Measurements from ENCODE around the gene LCE3D. TPM values are rescaled to one million over a fixed set of nuclear protein-coding genes. Genes with fewer than 3 reads are reported as not detected.
"Not testable (repeated sequence)": the region's sequence is repeated elsewhere in the genome, so short reads cannot be mapped to it uniquely, and the experiment has no call there.

LCE3D gene
- total and polyA plus RNA-seq, 10 of the 15 experiments (the other 5 are each of a cell fraction or from before 2014, with no cell fraction given): 0.27 TPM; not detected in 9

DNA sequence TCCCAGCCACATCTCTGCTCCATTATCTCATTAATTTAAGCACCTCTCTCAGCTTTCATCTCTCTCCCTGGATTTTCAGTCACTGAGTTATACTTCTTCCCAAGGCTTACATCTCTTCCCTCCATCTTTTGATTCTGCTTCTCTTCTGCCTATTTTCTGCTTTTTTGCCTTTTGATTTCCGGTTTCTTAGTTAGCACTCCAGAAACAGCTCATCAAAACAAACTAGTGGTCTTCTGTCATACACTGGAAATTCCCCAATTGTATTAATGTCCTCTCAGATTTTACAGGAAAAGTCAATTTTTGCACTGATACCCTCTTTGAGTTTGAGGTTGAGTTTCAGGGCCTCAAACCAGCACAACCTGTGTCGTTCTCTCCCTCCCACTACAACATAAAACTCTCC, 15.2 kb downstream of the LCE3D start (continued):
- TF ChIP-seq, protein P1, sequence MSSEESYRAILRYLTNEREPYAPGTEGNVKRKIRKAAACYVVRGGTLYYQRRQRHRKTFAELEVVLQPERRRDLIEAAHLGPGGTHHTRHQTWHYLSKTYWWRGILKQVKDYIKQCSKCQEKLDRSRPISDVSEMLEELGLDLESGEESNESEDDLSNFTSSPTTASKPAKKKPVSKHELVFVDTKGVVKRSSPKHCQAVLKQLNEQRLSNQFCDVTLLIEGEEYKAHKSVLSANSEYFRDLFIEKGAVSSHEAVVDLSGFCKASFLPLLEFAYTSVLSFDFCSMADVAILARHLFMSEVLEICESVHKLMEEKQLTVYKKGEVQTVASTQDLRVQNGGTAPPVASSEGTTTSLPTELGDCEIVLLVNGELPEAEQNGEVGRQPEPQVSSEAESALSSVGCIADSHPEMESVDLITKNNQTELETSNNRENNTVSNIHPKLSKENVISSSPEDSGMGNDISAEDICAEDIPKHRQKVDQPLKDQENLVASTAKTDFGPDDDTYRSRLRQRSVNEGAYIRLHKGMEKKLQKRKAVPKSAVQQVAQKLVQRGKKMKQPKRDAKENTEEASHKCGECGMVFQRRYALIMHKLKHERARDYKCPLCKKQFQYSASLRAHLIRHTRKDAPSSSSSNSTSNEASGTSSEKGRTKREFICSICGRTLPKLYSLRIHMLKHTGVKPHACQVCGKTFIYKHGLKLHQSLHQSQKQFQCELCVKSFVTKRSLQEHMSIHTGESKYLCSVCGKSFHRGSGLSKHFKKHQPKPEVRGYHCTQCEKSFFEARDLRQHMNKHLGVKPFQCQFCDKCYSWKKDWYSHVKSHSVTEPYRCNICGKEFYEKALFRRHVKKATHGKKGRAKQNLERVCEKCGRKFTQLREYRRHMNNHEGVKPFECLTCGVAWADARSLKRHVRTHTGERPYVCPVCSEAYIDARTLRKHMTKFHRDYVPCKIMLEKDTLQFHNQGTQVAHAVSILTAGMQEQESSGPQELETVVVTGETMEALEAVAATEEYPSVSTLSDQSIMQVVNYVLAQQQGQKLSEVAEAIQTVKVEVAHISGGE (CRISPR knock-in tag; IDR thresholded peaks at IDR 0.05): no peak
- TF ChIP-seq, protein P2, sequence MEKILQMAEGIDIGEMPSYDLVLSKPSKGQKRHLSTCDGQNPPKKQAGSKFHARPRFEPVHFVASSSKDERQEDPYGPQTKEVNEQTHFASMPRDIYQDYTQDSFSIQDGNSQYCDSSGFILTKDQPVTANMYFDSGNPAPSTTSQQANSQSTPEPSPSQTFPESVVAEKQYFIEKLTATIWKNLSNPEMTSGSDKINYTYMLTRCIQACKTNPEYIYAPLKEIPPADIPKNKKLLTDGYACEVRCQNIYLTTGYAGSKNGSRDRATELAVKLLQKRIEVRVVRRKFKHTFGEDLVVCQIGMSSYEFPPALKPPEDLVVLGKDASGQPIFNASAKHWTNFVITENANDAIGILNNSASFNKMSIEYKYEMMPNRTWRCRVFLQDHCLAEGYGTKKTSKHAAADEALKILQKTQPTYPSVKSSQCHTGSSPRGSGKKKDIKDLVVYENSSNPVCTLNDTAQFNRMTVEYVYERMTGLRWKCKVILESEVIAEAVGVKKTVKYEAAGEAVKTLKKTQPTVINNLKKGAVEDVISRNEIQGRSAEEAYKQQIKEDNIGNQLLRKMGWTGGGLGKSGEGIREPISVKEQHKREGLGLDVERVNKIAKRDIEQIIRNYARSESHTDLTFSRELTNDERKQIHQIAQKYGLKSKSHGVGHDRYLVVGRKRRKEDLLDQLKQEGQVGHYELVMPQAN (conservative IDR thresholded peaks at IDR 0.05): no peak
- TF ChIP-seq NFYA (IDR thresholded peaks at IDR 0.05; ENCODE audit: borderline replicate concordance, low read depth, low read length): no peak
- 0 out of 2 replicates have a peak, but pooled peaks have one; percentile 19 for TF ChIP-seq BCL11A (IDR thresholded peaks at IDR 0.05; ENCODE audit: low read depth, low read length)

DNA sequence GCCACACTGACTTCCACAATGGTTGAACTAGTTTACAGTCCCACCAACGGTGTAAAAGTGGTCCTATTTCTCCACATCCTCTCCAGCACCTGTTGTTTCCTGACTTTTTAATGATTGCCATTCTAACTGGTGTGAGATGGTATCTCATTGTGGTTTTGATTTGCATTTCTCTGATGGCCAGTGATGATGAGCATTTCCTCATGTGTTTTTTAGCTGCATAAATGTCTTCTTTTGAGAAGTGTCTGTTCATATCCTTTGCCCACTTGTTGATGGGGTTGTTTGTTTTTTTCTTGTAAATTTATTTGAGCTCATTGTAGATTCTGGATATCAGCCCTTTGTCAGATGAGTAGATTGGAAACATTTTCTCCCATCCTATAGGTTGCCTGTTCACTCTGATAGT, 32.0 kb downstream of the LCE3D start:
- H3K9ac ChIP-seq (ENCODE audit: control insufficient read depth, insufficient read depth, low read length); H2AFZ ChIP-seq (ENCODE audit: control insufficient read depth, low read depth, low read length); H3K4me3 ChIP-seq; H3K27me3 ChIP-seq (replicated peaks in 1 of 2; ENCODE audit: control insufficient read depth in 2 of 2, insufficient read depth in 2 of 2, low read length in 1 of 2); in situ Hi-C loops (cut with MboI); H3K79me2 ChIP-seq (ENCODE audit: control insufficient read depth, insufficient read depth, low read length); CTCF ChIA-PET; H3K4me2 ChIP-seq (ENCODE audit: control insufficient read depth, insufficient read depth); H3K27ac ChIP-seq (ENCODE audit: control insufficient read depth, insufficient read depth); DNase-seq (ENCODE audit: low read depth, low spot score); BruUV-seq (replicated peaks); H3K36me3 ChIP-seq (ENCODE audit: control insufficient read depth in 2 of 2, insufficient read depth in 2 of 2, low read length in 1 of 2); FAIRE-seq; H3K9me3 ChIP-seq (replicated peaks; ENCODE audit: control insufficient read depth, insufficient read depth, low read length); H4K20me1 ChIP-seq (ENCODE audit: control insufficient read depth, insufficient read depth); H3K4me1 ChIP-seq (ENCODE audit: control insufficient read depth, insufficient read depth, low read length); SMC1A ChIA-PET (ENCODE audit: uncharacterized antibody, unreplicated experiment); POLR2A ChIA-PET; intact Hi-C loops (cut with micrococcal nuclease; ENCODE audit: unreplicated experiment); ATAC-seq; RAD21 ChIA-PET (ENCODE audit: unreplicated experiment): not testable (repeated sequence)
- WGBS (ENCODE audit: insufficient coverage, insufficient replicate concordance, low lambda C conversion rate, missing lambda C conversion rate): no CpG with 5 or more reads among the region's 1 CpG
